Erythroblast (primary cell): ENCODE data around the gene KCNT2.

ENCODE experiments used
- GATA1 ChIP-seq: IDR thresholded peaks from 2 replicates; pipeline ENCODE4 v1.6.1; 2011; ENCODE audit warnings: low read depth, mild to moderate bottlenecking, control low read depth, low read length, moderate library complexity
- POLR2A ChIP-seq: IDR thresholded peaks from 2 replicates; pipeline ENCODE4 v1.6.1; 2011; ENCODE audit warnings: mild to moderate bottlenecking, low read length

- TF ChIP-seq POLR2A (no peak), GATA1 (no peak)
Observed at GRCh38 chr1:196433000-196433399, 175.2 kb downstream of the KCNT2 start.
